Inferior parietal cortex (tissue), 1 donor: ENCODE data around the gene IGFBP1.

ENCODE experiments used
- DNase-seq: peaks from one replicate; pipeline ENCODE4 v3.0.0-alpha.2; 2016; ENCODE audit errors: extremely low spot score

Gene IGFBP1

DNA sequence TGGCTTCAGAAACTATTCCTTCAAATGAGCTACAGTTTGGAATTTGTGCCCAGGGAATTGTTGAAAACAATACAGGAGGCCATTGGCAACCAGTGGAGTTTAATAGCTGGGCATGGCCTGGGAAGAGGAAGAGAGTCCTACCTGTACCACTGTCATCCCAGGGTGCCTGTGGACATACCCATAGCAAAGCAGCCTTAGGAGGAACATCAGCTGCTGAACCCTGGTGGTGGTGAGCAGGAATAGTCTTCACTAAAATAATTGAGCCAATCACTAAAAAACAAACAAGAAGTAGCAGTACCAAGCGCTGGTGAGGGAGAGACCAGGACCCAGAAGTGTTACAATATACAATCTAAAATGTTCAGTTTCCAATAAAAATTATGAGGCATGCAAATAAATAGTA is 14.5 kb downstream of the IGFBP1 start:
- no peak for DNase-seq

- no peak for DNase-seq
These were observed 21.3 kb downstream of the IGFBP1 start for GRCh38 chr7:45909561-45909960.

- DNase-seq = no peak
These were observed 22.6 kb downstream of the IGFBP1 start for GRCh38 chr7:45910855-45911254.

DNA sequence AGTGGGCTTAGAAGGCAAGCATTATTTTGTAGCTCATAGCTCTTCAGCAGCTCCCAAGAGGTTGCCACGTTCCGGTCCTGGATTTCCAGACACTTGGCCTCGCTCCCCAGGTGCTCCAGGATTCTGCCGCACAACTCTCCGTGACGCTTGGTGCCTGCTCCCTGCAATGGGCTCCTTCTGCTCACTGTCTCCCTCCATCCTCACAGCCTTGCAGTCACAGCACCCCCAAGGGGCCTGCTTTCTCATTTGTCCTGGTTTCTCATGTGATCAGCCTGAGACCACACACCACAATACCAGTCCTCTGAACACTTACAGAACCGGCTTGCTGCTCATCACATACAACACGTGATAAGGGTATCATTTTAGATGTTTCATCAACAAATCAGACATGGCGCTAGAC is 23.0 kb downstream of the IGFBP1 start:
- no peak for DNase-seq

GRCh38 chr7:45912972-45913371 is 24.7 kb downstream of the IGFBP1 start:
- no peak for DNase-seq

DNA sequence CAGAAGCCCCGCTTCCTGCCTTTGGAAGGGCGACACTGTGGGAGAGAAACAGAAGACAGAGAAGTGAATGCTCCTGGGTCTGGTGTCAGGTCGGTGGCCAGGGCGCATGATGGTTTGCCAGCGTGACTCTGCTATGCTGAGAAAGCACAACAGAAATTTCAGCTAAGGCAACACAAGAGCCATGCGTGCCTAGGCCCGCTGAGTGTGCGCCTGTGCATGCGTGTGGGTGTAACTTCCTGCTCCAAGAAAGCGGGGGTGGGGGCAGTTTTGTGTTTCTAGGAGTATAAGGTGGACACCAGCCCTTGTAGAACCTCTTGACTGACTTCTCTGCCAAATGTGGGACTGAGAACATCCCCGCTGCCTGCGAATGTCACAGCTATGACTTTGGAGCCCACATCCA is 26.6 kb downstream of the IGFBP1 start:
- no peak for DNase-seq

DNA sequence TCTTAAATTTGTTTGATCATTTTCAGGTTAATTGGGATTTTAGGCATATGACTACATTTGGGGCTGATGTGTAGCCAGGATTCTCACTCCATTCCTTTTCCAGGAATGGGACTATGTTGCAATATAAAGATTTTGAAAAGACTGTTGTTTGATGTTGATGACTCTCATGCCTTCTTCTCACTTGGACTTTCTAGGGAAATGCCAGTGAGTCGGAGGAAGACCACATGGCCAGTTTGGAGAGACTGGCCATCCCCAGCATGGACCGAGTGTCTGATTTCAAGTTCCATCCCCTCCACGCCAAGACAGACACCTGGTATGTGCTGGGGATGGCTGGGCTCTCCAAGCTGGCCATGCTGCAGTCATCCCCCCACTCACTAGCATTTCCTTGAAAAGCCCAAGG is 27.3 kb downstream of the IGFBP1 start:
- no peak for DNase-seq

GRCh38 chr7:45917064-45917463 is 28.8 kb downstream of the IGFBP1 start:
- no peak for DNase-seq

DNA sequence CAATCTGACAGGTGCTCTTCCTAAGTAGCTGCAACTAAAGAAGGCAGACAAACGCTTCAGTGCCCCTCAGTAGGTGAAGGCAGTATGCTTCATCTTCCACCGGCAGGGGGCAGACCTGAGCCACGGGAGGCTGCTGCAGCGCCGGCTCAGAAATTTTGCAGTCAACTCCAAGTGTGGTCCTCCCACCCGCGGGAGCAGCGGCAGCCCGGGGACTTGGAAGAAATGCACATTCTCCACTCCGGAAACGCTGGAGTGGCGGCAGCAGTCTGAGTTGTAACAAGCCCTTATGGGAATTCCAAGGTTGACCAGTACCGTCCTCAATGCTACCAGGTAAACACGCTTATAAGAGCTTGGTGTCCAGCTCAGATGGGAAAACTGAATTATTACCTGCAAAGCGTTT is 29.4 kb downstream of the IGFBP1 start:
- peak; percentile 84 for DNase-seq

GRCh38 chr7:45918556-45918955 is 30.3 kb downstream of the IGFBP1 start:
- DNase-seq = peak; percentile 7

- DNase-seq = peak; percentile 13
These were observed 31.0 kb downstream of the IGFBP1 start for GRCh38 chr7:45919231-45919784.

GRCh38 chr7:45919993-45920459 is 31.7 kb downstream of the IGFBP1 start:
- DNase-seq = peak; percentile 7

- peak; percentile 22 for DNase-seq
These were observed 32.5 kb downstream of the IGFBP1 start, which contains the start of gene IGFBP3 for GRCh38 chr7:45920502-45921380. TSS of gene IGFBP3 (minus strand) at chr7:45921272. CDS start at chr7:45921140, 132 bp downstream.

- DNase-seq = no peak
These were observed 33.1 kb downstream of the IGFBP1 start for GRCh38 chr7:45921381-45921698.

DNA sequence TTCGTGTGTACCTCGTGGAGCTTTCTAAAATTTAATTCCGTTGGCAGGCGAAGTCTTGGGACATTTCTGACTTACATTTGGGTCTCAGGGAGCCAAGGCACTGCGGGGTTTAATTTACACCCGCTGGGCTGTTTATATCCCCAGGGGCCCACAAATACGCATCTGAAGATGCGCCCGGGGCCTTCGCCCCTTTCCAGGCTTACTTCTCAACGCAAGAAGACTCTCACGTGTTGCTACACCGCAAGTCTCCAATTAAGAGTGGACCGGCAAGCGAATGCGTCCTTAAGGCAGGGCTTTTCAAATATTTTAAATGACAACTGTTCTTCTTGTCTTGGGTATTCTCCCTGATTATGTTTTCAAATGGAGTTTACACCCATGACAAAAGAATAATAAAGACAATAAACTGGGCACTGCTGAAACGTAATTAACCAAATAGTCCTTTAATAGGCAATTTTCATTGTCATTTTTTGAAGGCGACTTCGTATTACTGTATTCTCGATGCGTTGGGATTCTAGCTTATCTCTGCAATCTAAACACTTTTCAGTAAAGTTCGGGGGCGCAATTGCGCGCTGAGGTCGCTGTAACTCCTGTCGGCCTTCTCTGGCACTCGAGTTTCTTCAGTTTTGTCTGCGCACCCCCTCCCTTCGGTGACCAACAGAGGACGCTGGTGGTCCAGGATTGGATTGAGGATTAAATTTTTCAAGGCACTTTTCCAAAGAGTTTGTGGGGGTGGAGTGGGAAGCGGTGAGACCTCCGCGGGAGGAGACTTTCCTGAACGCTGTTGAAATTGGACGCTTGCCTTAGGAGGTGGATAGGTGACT is 33.6 kb downstream of the IGFBP1 start:
- DNase-seq = peak; percentile 72

DNA sequence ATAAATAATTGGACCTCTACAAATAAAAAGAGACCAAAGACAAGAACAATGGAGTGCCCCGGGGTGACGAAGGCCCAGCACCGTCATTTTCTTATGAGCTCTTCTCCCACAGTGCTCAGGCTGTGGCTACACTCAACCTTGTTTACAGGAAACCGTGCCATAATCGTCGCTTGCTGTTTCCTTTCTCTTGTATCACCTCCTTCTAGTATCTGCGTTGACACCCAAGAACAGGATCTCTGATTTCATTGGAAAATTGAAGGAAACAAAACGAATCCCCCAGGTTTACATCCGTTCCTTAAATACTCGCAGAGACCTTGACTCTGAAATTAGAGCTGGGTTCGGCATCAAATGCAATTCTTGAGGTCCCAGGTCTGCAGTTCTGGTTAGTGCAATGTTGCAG is 34.5 kb downstream of the IGFBP1 start:
- peak; percentile 61 for DNase-seq

DNA sequence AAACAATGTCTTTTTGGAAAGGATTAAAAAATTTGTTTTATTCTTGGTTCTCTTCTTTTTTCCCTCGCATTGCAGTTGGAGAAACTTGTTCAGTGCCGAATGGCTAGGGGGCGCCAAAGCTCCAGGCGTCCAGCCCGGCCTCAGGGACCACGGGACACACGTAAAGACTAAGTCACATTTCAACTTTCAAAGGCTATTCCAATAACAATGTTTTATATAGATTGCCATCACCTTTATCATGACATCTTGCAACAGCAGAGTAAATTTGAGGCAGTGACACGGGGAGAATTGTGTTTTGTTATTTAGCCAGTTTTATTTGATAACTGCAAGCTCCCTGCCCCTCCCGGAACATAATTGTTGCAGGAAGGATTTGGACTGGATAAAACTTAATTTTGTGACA is 35.0 kb downstream of the IGFBP1 start:
- peak; percentile 79 for DNase-seq

- DNase-seq = no peak
These were observed 35.5 kb downstream of the IGFBP1 start for GRCh38 chr7:45923818-45924217.

DNA sequence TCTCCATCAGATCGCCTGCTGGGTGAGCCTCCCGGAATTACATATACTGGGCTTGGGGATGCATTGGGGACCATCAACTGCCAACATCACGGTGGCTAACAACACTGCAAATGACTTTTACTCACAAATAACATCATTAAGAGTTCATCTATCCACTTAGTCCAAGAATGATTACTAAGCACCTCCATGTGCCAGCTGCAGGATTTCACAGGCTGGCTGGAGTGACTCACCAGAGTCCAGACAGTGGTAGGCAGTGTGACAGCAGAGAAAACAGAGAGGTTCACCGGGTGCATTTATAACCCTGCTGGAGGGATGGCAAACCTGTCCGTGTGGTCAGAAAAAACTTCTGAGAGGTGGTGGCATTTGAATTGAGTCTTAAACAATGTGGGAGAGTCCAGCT is 36.0 kb downstream of the IGFBP1 start:
- DNase-seq = no peak

DNA sequence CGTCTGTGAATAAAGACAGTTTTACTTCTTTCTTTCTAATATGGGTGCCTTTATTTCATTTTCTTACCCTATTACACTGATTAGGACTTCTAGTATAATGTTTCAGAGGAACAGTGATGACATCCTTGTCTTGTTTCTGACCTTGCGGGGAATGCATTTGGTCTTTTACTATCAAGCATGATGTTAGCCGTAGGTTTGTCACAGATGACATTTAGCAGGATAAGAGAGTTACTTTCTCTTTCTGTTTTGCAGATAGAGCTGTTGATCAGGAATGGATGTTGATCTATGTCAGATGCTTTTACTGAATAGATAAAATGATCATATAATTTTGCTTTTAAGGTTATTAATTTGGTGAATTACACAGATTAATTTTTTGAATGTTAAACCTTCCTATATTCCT is 39.4 kb downstream of the IGFBP1 start:
- no peak for DNase-seq

- DNase-seq = no peak
These were observed 42.7 kb downstream of the IGFBP1 start for GRCh38 chr7:45930967-45931366.

DNA sequence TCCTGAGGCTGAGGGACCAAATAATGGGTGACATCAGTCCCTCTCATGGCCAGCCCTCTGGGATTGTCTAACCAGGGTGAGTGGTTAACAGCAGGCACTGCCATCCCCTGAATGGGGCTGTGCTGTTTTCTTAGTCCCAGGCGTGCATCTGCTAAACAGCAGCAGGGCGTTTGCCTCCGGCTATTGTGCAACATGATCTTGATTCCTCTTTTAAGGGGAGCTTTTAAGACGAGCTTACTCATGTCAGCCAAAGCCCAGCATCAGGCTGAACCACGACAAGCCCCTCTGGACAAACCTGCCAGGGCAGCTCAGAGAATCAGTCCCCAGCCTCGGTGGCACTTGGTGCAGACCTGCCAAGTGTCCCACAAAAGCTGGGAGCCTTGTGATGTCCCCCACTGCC is 49.0 kb downstream of the IGFBP1 start:
- DNase-seq = no peak

GRCh38 chr7:45937862-45938261 is 49.6 kb downstream of the IGFBP1 start:
- DNase-seq = no peak
